Activated effector memory CD4-positive, alpha-beta T cell treated with anti-CD3 and anti-CD28 coated beads, Interleukin-2, amount 50 U/mL, for 16 hours (primary cell): Measurements from ENCODE around the gene SMAGP.
"Not testable (repeated sequence)": the region's sequence is repeated elsewhere in the genome, so short reads cannot be mapped to it uniquely, and the experiment has no call there.

Source experiments
- DNase-seq: peaks from one replicate; pipeline ENCODE4 v3.0.0-alpha.2; 2020

The SMAGP gene

DNA sequence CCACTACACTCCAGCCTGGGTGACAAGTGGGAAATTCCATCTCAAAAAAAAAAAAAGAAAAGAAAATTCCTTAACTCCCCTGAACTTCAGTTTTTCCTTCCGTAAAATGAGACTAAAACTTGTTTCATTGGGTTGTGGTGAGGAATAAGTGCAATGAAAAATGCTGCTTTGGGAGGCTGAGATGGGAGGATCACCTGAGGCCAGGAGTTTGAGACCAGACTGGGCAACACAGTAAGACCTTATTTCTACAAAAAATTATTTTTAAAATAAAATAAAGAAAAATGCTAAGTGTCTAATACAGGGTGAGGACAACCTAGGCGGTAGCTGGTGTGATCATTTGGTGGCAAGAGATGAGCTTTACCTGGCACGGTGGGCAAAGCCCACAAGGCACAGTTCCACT is 6.9 kb downstream of the SMAGP start:
- no peak for DNase-seq

DNA sequence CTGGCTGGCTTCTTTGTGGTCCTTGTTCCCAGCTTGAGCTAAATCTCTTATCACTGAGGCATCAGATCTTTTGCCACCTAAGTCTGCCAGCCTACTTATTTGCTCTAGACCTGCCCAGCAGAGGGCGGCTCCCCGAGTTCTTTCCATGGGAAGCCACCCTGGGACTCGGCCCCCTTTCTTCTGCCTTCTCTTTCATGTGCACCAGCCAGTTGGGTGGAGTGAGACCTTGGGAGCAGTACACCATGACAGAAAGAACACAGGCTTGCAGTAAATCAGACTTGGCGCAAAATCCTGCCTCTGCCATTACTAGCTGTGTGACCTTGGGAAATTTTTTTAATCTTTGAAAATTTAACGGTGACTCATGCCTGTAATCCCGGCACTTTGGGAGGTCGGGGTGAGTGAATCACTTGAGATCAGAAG is 7.4 kb downstream of the SMAGP start:
- DNase-seq, result peak; percentile 74

DNA sequence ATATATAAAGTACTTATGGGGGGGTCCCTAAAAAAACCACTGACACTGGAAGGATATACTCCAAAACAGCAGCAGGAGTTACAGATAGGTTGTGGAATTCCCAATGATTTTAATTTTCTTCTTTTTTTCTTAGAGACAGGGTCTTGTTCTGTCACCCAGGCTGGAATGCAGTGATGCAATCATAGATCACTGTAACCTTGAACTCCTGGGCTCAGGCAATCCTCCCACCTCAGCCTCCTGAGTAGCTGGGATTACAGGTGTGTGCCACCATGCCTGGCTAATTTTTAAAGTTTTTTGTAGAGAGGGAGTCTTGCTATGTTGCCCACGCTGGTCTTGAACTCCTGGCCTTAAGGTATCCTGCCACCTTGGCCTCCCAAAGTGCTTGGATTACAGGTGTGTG is 10.6 kb downstream of the SMAGP start:
- DNase-seq, result not testable (repeated sequence)

DNA sequence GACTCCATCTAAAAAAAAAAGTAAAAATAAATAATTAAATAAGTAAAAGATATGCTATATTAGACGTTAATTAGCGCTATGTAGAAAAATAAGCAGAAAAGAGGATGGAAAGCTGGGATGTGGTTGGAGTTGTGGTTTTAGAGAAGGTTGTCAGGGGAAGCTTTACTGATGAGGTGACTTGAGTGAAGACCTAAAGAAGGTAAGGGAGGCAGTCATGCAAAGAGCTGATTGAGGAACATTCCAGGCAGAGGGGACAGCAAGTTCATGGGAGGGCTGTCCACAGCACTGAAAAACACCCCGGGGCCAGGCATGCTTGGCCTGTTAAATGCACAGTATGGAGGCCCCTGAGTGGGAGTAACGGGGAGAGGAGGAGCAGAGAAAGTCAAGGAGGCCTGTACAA is 15.7 kb downstream of the SMAGP start:
- DNase-seq, result no peak

DNA sequence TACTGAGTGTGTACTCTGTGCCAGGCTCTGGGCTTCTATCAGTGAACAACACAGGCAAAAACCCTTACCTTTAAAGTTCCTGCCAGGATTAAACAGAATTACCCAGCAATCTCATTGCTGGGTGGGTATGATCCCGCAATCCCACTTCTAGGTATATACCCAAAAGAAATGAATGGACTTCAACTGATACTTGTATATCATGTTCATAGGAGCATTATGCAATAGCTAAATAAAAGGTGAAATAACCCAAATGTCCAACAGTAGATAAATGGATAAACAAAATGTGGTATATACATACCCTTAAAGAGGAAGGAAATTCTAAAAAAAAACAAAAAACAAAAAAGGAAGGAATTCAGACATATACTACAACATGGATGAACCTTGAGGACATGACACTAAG is 16.9 kb downstream of the SMAGP start:
- DNase-seq, result no peak

DNA sequence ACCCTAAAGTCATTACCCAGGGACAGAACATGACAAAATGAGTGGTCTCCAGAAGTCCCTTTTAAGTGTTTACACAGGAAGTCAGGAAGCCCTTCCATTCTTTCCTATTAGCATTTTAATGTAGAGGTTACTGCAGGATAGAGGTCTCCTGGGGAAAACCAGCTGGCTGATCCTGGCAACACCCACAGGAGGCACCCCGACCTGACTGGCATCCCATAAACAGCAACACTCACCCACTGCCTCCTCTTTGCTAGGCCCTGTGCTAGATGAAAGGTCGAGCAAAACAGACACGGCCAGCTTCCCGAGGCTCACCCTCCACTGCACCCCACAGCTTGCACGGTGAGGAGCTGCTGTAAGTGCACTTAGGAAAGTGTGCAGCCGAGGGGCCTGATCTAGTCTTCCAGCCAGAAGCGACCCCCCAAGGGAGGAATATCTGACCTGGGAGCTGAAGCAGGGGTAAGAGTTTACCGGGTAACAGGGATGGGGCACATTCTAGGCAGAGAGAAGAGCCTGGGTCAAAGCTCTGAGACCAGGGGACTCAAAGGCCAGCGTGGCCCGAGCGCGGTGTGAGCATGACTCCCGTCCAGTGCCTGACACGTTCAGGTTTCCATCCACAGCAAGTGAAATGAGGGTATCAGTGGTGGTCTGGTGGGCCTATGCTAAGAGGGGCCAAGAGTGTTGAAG is 22.6 kb downstream of the SMAGP start:
- DNase-seq, result no peak

DNA sequence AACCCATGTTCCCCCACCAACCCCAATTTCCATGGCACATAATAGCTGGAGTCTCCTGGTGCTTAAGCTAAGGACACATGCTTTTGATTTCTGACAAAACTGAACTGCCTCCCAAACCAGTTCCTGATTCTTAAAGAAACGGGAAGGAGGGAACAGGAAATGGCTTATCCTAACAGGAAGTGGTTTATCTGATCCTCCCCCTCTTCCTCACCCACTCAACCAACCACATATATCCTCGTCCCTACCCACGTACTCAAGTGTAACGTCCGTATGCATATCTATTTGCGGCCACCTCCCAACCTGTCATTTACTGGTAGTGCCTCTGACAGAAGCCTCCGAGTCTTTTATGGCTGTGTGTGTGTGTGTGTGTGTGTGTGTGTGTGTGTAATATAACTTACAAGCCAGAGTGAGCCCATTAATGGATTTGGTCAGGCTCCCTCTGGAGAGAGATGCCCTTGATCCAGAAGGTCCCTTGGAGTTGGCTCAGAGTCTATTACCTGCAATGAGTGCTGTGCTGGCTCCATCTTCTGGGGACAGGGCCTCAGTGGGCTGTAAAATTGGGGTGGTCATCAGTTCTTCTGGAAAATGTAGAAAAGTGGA is 23.9 kb downstream of the SMAGP start:
- no peak for DNase-seq

DNA sequence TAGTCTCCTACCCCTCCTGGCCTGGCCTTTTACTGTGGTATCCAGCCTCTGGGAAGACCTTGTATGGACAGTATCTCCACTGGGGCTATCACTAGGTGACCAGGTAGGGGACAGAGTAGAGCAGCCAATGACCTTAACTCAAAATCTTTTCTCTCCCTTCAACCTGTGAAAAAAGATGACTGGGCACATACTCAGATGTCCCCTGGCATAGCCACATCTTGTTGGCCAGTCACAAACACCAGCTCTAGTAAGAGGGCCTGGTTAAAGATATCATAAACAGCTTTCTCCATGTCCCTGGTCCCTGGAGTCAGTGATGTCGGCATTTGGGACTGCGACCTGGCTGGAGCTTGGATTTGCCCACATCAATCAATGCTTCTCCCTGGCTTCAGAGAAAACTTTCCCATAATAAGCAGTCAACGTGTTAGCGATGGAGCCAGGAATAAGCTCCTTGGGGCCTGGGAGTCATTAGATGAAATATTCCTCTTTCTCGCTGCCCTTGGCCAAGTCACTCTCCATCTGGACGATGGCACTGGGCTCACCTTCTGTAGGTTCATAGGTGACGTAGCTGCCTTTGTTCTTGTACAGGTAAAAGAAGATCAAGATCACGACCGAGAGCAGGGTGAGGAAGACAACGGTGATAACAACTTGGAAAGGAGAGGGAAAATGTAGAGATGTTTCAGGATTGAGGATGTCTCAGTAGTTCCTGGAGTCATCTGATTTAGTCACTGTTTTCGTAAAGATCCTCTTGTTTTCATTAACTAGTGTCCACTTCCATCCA is 24.6 kb downstream of the SMAGP start:
- no peak for DNase-seq

DNA sequence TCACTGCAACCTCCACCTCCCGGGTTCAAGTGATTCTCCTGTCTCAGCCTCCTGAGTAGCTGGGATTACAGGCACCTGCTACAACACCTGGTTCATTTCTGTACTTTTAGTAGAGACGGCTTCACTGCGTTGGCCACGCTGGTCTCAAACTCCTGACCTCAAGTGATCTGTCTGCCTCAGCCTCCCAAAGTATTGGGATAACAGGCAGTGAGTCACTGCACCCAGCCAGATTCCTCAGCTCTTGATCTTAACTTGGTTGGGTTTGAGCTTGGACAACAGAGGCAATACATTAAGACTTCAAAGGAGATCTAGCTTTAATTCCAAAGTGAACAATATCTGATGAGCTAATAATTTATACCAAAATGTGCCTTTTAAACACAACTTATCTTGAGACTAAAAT is 25.9 kb downstream of the SMAGP start:
- no peak for DNase-seq

DNA sequence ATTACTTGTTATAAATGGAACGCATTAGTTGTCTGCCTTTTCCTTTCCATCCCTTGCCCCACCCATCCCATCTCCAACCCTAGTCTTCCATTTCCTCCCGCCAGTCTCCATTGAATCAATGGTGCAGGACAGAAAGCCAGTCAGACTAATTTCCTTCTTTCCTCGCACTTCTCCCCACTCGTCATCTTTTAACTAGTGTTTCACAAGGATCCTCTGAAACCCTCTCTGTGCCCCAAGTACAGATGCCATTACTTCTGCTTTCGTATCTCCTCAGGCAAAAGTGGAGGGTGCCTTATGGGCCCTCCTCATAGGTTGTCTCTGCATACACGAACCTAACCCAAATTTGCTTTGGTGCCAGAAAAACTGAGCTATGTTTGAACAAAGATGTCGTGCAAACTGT is 27.3 kb downstream of the SMAGP start:
- DNase-seq, result no peak

DNA sequence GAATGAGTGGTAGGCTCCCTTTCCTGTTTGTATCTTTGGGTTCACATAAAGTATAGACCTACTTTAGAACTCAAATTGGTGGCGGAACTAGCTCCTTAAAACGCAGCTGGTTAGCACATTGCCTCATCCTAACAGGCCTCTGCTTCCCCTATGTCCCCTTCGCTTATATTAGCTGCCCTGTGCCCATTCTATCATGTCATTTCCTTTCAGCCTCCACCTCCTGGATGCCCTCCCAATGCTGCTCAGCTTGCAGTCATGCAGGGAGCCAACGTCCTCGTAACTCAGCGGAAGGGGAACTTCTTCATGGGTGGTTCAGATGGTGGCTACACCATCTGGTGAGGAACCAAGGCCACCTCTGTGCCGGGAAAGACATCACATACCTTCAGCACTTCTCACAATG is 28.1 kb downstream of the SMAGP start:
- no peak for DNase-seq

DNA sequence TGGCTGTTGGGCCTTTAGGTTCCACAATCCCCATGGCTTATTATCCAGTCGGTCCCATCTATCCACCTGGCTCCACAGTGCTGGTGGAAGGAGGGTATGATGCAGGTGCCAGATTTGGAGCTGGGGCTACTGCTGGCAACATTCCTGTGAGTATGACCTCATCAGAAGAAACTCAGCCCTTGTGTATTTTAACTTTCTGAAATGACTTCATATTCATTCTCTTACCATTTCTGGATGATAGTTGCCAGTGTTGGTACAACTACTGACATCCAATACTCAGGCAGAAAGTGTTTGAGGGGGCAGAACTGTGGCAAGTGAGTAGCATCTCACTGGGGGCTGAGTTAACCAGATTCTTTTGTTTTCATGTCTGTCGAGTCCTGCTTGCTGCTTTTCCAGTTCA is 29.2 kb downstream of the SMAGP start:
- no peak for DNase-seq

DNA sequence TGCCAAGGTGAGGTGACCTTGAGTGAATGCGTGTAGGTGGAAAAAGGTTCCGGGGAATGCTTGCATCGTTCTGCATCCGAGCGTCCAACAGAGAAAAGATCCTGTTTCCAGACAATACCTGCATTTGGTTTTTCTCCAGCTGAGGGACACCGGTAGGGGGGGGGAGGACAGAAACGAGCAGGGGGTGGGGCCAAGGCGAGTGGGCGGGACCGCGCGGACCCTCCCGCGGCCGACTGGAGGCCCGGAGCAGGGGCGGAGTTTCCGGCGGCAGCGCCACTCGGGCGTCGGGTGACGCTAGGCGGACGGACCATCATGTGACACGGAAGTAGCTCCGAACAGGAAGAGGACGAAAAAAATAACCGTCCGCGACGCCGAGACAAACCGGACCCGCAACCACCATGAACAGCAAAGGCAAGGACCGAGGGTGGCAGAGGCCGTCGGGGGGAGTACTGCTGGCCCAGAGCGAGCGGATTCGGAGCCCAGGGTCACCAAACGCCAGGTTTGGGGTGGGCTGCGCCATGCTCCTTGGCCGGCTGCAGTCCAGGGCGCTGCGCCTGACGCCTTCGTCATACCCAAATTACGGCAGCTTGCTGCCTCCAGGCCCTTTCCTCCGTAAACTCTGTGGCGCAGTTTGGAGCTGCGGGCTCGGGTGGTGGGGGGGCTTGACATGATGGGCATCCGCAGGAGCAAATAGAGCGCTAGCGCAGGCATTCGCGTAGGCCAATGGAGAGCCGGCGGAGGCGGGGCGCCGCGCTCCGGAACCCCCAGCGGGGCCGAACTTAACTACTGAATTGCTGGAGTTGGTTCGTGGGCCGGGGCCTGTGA is 31.5 kb downstream of the SMAGP start, which contains the start of gene DAZAP2:
Gene DAZAP2 (plus strand): TSS at position 317 of the 825 bp plus-strand sequence. CDS start 82 bp downstream, at position 399.
- DNase-seq, result peak; percentile 98

DNA sequence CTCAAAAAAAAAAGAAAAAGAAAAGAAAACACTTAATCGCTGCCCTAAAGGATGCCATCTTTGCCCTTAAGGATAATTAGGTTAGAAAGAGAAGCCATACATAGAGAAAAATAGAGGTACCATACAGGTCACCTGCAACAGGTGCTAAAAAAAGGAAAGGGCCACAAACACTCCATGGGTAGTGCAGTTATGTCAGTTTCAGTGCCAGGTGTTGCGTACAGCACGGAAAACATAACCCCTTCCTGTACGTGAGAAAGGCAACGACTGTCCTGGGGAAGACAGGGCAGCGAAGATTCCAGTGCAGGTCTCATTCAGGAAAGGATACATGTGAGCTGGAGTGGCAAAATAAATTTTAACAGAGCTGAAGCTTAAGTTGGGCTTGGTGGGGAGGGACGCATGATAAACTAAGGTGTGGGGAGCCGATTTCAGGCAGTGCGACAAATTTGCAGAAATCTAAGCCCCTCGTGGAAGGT is 32.1 kb downstream of the SMAGP start:
- DNase-seq, result peak; percentile 68

DNA sequence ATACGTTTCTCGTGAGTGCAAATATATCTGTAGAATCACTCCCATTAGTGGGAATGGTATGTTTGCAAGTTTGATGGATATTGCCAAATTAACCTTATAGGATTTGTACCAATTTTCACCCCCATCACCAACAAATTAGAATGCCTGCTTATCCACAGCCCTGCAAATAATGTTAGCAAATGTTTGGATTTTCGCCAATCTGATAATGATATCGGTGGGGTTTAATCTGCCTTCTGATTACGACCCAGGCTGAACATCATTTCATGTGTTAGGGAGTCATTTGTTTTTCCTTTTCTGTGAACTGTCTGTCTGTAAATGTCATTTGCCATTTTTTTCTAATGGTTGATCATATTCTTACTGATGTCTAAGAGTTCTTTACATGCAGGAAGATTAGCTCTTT is 35.7 kb downstream of the SMAGP start:
- no peak for DNase-seq

DNA sequence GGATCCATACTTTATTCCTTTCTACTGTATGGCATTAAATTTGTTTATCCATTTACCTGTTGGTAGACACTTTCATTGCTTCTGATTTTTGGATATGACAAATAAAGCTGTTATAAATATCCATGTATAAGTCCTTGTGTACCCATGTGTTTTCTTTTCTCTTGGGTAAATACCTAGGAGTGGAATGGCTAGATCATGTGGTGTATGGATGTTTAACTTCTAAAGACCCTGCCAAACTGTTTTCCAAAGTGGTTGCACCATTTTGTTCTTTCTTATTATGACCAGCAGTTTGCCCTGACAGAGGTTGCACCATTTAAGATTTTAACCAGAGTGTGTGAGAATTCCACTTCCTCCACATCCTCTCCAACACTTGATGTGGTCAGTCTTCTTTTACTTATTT is 37.6 kb downstream of the SMAGP start:
- DNase-seq, result no peak

DNA sequence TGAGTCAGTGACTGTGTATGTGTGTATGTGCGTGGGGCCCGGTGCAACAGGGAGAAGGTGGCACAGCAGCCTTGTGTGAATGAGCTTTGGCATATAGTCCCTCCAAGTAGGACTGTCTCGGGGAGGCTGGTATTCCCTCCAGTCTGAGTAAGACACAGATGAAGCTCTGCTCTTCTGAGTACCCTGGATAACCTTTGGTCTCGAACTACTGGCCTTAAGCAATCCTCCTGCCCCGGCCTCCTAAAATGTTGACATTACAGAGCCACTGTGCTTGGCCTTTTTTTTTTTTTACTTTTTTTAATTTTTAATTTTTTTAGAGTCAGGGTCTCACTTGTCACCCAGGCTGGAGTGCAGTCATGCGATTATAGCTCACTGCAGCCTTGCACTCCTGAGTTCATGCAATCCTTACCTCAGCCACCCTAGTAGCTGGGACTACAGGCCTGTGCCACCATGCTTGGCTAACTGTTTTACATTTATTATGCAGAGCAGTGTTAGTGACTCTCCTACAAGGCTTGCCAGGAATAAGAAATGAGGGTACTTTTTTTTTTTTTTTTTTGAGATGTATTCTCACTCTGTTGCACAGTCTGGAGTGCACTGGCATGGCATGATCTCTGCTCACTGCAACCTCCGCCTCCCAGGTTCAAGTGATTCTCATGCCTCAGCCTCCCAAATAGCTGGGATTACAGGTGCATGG is 41.0 kb downstream of the SMAGP start:
- DNase-seq, result no peak

DNA sequence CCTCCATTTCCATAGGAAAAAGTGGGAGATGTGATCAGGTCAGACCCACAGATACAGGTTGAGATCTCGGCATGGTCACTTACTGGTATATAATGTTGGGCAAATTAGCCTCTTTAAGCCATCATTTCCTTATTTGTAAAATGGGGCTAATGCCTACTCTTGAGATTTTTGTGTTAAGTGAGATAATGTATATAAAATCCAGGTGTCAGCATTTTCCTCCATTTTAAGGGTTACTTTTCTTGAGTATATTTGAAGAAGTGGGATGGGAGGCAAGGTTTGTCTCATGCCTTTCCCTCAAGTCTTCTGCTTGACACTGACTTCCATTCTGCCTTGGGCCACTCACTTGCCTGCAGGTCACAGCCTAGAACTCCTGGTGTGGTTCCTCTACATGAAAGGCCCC is 42.3 kb downstream of the SMAGP start:
- peak; percentile 17 for DNase-seq

DNA sequence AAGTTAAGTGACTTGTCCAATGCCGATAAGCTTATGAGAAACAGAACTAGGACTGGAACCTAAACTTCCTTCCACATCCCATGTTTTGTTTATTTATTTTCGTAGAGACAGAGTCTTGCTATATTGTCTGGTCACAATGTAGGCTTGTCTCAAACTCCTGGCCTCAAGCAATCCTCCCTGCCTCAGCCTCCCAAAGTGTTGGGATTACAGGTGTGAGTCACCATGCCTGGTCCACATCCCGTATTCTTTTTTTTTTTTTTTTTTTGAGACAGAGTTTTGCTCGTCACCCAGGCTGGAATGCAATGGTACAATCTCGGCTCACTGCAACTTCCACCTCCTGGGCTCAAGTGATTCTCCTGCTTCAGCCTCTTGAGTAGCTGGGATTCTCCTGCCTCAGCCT is 43.1 kb downstream of the SMAGP start:
- not testable (repeated sequence) for DNase-seq

DNA sequence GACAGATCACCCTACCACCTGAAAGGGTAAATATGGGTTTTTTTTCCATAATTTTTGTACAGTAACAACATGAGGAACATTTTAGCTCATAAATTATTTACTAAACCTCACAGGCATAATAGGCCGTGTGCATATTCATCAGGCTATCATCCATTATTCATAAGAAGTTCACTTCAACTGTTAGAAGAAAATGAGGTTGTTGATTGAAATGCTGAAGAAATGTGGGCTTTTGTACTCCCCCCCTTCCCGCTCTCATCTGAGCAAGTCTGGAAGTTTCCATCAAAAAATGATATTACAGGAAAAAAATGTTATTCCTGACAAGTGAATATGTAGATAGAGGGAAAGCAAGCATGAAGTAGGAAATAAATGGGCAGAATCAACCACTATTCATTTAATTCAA is 44.4 kb downstream of the SMAGP start:
- DNase-seq, result no peak

DNA sequence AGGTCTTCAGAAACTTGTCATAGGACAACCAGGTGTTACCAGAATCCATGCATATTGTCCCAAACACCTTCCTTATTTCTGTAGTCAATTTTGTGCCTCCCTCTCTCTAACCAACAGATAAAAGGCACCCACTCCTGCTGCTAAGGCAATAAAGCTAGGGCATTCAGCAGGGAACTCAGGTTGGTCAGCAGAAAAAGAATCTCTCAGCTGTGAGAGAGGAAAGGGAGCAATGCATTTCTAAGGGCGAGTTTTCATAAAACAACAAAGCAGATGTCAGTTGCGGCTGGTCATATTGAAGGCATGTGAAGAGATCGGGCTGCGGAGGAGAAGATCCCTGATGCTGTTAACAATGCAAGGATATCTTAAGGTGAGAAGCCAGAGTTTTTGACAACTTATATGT is 45.0 kb downstream of the SMAGP start:
- no peak for DNase-seq

DNA sequence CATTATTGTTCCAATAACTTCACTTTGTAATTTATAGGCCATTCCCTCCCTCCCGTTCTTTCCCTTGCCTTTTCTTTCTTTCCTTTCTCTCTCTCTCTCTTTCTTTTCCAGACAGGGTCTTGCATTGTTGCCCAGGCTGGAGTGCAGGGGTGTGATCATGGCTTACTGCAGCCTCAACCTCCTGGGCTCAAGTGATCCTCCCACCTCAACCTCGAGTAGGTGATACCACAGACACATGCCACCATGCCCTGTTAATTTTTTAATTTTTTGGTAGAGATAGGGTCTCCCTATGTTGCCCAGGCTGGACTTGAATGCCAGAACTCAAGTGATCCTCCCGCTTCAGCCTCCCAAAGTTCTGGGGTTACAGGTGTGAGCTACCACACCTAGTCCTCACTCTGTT is 45.6 kb downstream of the SMAGP start:
- DNase-seq, result no peak
